Subcutaneous adipose tissue (tissue), 4 donors: ENCODE results near the gene NOD2. TPM values are rescaled to one million over a fixed set of nuclear protein-coding genes. Genes with fewer than 3 reads are reported as not detected.

ENCODE experiments used
- total RNA-seq, 4 donors: library from RNA; depleted of rRNA; stranded (reverse); fragments of >200 nt; gene quantifications; one replicate each; pipeline ENCODE4 v1.1.0, GENCODE V29; 2016
- TF ChIP-seq, protein P1 (sequence below): fragments of 450-650 bp; IDR thresholded peaks from one replicate; pipeline ENCODE4 v1.5.1; 2016; ENCODE audit warnings: low read depth, mild to moderate bottlenecking, control low read depth, antibody characterized with exemption, moderate library complexity

Gene NOD2
- total RNA-seq, 4 donors from 2014 or later: 0.94 to 10.2 (median 3.1) TPM

DNA sequence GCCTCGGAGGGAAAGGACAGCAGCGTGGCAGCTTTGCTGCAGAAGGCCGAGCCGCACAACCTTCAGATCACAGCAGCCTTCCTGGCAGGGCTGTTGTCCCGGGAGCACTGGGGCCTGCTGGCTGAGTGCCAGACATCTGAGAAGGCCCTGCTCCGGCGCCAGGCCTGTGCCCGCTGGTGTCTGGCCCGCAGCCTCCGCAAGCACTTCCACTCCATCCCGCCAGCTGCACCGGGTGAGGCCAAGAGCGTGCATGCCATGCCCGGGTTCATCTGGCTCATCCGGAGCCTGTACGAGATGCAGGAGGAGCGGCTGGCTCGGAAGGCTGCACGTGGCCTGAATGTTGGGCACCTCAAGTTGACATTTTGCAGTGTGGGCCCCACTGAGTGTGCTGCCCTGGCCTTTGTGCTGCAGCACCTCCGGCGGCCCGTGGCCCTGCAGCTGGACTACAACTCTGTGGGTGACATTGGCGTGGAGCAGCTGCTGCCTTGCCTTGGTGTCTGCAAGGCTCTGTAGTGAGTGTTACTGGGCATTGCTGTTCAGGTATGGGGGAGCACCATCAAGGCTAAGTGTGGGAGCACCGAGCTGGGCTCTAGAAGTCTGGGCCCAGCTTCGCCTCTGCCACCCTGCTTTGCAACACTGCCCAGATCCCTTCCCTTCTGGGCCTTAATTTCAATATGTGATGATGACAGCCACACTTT is 18.6 kb downstream of the NOD2 start:
- TF ChIP-seq, protein P1, sequence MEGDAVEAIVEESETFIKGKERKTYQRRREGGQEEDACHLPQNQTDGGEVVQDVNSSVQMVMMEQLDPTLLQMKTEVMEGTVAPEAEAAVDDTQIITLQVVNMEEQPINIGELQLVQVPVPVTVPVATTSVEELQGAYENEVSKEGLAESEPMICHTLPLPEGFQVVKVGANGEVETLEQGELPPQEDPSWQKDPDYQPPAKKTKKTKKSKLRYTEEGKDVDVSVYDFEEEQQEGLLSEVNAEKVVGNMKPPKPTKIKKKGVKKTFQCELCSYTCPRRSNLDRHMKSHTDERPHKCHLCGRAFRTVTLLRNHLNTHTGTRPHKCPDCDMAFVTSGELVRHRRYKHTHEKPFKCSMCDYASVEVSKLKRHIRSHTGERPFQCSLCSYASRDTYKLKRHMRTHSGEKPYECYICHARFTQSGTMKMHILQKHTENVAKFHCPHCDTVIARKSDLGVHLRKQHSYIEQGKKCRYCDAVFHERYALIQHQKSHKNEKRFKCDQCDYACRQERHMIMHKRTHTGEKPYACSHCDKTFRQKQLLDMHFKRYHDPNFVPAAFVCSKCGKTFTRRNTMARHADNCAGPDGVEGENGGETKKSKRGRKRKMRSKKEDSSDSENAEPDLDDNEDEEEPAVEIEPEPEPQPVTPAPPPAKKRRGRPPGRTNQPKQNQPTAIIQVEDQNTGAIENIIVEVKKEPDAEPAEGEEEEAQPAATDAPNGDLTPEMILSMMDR: no peak

GRCh38 chr16:50712560-50712898 is 19.1 kb downstream of the NOD2 start:
- TF ChIP-seq, protein P1: no peak

GRCh38 chr16:50712956-50713355 is 19.6 kb downstream of the NOD2 start:
- TF ChIP-seq, protein P1: no peak

DNA sequence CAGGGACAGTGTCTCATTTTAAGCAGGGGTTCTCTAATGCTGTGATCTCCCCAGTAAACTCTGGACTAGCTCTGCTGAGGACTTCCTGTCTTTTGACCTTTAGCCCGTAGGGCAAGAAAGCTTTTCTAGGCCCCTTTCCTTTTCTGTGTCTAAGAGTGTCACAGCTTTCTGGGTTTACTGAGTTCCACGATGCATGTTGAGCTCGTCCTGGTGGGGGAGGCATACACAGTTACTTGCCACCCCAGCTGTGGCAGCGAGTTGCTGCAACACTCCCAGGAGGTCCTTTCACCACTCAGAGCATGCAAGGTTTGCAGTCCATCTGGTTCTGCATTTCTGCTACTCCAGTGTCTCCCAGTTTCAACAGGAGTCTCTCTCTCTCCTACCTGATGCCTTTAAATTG is 23.7 kb downstream of the NOD2 start:
- TF ChIP-seq, protein P1: no peak

DNA sequence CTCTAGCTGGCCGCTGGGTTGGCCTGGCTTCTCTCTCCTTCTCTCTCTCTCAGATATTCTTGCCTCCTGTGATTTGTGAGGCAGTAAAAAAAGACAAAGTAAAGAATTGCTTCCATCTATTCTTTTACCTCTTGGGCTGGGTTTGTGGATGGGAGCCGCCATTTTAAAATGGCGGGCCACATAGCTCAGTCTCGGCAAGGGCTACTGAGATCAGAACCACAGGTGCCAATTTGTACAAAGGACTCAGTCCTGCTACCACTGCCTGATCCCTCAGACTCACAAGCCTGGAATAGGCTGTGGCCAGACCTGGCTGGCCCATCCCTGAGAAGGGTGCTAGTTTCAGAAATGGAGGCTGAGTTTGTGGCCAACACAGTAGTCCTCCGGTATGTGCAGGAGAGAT is 24.1 kb downstream of the NOD2 start:
- TF ChIP-seq, protein P1: no peak

DNA sequence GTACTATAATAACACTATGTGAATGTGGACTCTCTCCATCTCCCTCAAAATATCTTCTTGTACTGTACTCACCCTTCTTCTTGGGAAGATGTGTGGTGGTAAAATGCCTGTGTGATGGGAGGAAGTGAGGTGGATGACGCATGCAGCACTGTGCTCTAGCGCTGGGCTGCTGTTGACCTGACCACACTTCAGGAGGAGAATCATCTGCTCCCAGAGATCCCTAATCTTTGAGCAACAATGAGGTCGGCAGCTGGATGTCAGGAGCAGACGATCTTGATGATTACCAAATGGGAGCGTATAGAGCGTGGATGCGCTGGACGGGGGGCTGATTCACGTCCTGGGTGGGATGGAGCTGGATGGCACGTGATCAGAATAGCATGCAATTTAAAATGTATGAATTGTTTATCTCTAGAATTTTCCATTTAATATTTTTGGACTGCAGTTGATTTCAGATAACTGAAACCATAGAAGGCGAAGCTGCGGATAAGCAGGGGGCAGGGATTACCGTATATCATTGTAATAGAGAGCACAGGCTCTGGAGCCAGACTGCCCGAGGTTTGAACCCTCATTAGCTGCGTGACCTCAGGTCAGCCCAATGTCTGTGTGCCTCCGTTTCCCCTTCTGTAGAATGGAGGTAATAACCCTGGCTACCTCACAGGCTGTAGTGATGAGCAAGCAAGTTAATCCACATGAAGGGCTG is 24.8 kb downstream of the NOD2 start:
- TF ChIP-seq, protein P1: no peak

- TF ChIP-seq, protein P1: no peak
Observed at GRCh38 chr16:50718761-50719400, 25.5 kb downstream of the NOD2 start.
